ENCODE results near the gene KCNAB2. TPM values are rescaled to one million over a fixed set of nuclear protein-coding genes. Genes with fewer than 3 reads are reported as not detected.

The KCNAB2 gene
- total RNA-seq, 1 donor from 2014 or later = 17.9 TPM

- Histone ChIP-seq H3K4me1 (no peaks in the 10 kb centered on the region), H3K4me3 (no peak overlapping the region), H3K9me3 (no peaks in the 10 kb centered on the region), H3K27me3 (no peaks in the 10 kb centered on the region), H3K27ac (no peak overlapping the region), H3K36me3 (no peaks in the 10 kb centered on the region)
- DNase-seq (ENCODE audit: low spot score in 2 of 2) = no peak
- TF ChIP-seq, protein P1, sequence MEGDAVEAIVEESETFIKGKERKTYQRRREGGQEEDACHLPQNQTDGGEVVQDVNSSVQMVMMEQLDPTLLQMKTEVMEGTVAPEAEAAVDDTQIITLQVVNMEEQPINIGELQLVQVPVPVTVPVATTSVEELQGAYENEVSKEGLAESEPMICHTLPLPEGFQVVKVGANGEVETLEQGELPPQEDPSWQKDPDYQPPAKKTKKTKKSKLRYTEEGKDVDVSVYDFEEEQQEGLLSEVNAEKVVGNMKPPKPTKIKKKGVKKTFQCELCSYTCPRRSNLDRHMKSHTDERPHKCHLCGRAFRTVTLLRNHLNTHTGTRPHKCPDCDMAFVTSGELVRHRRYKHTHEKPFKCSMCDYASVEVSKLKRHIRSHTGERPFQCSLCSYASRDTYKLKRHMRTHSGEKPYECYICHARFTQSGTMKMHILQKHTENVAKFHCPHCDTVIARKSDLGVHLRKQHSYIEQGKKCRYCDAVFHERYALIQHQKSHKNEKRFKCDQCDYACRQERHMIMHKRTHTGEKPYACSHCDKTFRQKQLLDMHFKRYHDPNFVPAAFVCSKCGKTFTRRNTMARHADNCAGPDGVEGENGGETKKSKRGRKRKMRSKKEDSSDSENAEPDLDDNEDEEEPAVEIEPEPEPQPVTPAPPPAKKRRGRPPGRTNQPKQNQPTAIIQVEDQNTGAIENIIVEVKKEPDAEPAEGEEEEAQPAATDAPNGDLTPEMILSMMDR (IDR thresholded peaks at IDR 0.05) = peak in 1 of 3 experiments; percentile 22
- intact Hi-C loops (cut with DNase I) = no loop called here
Observed at GRCh38 chr1:6041432-6042062, 4.1 kb upstream of the KCNAB2 start.

GRCh38 chr1:6043561-6043960 is 2.1 kb upstream of the KCNAB2 start:
- Histone ChIP-seq H3K27ac (no peak overlapping the region), H3K36me3 (no peaks in the 10 kb centered on the region), H3K9me3 (no peaks in the 10 kb centered on the region), H3K4me3 (no peak overlapping the region), H3K4me1 (no peaks in the 10 kb centered on the region), H3K27me3 (no peaks in the 10 kb centered on the region)
- TF ChIP-seq, protein P1 (IDR thresholded peaks at IDR 0.05) = no peak
- DNase-seq (ENCODE audit: low spot score in 2 of 2) = no peak
- intact Hi-C loops (cut with DNase I) = no loop called here

DNA sequence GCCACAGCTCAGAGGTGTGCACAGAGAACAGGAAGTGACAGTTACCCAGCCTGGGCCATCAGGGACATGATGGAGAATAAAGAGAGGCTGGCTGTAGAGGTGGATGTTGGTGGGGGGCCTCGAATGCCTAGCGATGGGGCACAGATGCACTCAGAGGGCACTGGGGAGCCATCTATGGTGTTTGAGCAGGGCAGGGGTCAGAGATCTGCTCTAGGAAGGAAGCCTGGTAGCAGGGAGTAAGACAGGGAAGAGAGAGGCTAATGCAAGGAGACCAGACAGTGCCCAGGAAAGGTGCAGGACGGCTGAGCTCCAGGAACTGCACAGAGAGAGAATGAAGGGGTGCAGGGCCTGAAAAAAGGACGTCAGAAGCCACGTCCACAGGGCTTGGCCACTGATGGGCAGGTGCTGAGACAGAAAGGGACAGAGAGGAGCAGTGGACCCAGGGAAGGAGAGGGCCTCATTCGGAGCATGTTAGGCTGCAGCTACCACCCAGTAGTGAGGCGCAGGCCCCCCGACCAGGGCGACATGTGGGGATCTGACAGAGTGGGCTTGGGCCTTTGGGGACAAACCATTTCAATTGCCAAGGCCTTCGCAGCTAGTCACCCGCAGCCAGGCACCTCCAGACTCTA is 1.1 kb upstream of the KCNAB2 start:
- Histone ChIP-seq H3K27me3 (no peaks in the 10 kb centered on the region), H3K4me3 (no peak overlapping the region), H3K4me1 (no peaks in the 10 kb centered on the region), H3K27ac (no peak overlapping the region), H3K9me3 (no peaks in the 10 kb centered on the region), H3K36me3 (no peaks in the 10 kb centered on the region)
- DNase-seq (ENCODE audit: low spot score in 2 of 2) = no peak
- intact Hi-C loops (cut with DNase I) = no loop called here
- TF ChIP-seq, protein P1 (IDR thresholded peaks at IDR 0.05) = no peak

- Histone ChIP-seq H3K9me3 (no peaks in the 10 kb centered on the region), H3K27me3 (no peaks in the 10 kb centered on the region), H3K27ac (no peak overlapping the region), H3K4me1 (no peaks in the 10 kb centered on the region), H3K36me3 (no peaks in the 10 kb centered on the region), H3K4me3 (no peak overlapping the region)
- intact Hi-C loops (cut with DNase I) = no loop called here
- no peak for DNase-seq (ENCODE audit: low spot score in 2 of 2)
- TF ChIP-seq, protein P1 (IDR thresholded peaks at IDR 0.05) = no peak
Observed at GRCh38 chr1:6045110-6045502, 582 bp upstream of the KCNAB2 start.

- H3K27ac ChIP-seq = no peak overlapping the region
- no peak overlapping the region for H3K4me3 ChIP-seq
- H3K9me3 ChIP-seq = no peaks in the 10 kb centered on the region
- TF ChIP-seq, protein P1 (IDR thresholded peaks at IDR 0.05) = no peak
- intact Hi-C loops (cut with DNase I) = no loop called here
- no peaks in the 10 kb centered on the region for H3K36me3 ChIP-seq
- H3K27me3 ChIP-seq = no peaks in the 10 kb centered on the region
- no peak for DNase-seq (ENCODE audit: low spot score in 2 of 2)
- H3K4me1 ChIP-seq = no peaks in the 10 kb centered on the region
Observed at GRCh38 chr1:6046279-6046678, 591 bp downstream of the KCNAB2 start.
